Testis (tissue), 3 donors: ENCODE measurements around the gene PNPLA5. TPM values are rescaled to one million over a fixed set of nuclear protein-coding genes. Genes with fewer than 3 reads are reported as not detected.
A peak's percentile ranks its signal among the peaks of the same experiment; 100 is the strongest.

Source experiments
- DNase-seq: peaks from one replicate; pipeline ENCODE4 v3.0.0-alpha.2; 2019
- H3K27ac ChIP-seq, 2 donors: fragments of 200-600 bp; sonication (generic); one replicate each; pipeline ENCODE4 v1.5.1; 2019
- H3K27me3 ChIP-seq: fragments of 200-600 bp; sonication (generic); one replicate; pipeline ENCODE4 v1.5.1; 2019
- H3K36me3 ChIP-seq: fragments of 200-600 bp; sonication (generic); one replicate; pipeline ENCODE4 v1.5.1; 2017; ENCODE audit warnings: low read depth; ENCODE audit errors: missing control alignments
- H3K4me1 ChIP-seq: fragments of 200-600 bp; sonication (generic); one replicate; pipeline ENCODE4 v1.5.1; 2019
- H3K4me3 ChIP-seq, 2 donors: fragments of 200-600 bp; sonication (generic); one replicate each; pipeline ENCODE4 v1.5.1; 2017 to 2019
- H3K9me3 ChIP-seq: fragments of 200-600 bp; sonication (generic); one replicate; pipeline ENCODE4 v1.5.1; 2017
- CTCF ChIP-seq, 3 experiments: fragments of 450-650 bp in 2 of 3; fragments of 200-600 bp in 1 of 3; sonication (generic) in 1 of 3; IDR thresholded peaks; one replicate each; pipeline ENCODE4 v1.5.1; 2016 to 2019; ENCODE audit warnings: antibody characterized with exemption in 3 of 3, mild to moderate bottlenecking in 2 of 3, moderate library complexity in 1 of 3
- POLR2A ChIP-seq: fragments of 450-650 bp; IDR thresholded peaks from one replicate; pipeline ENCODE4 v1.6.1; 2017; ENCODE audit warnings: antibody characterized with exemption, mild to moderate bottlenecking, moderate library complexity
- WGBS, 2 donors: methylation state at CpG; one replicate each; pipeline ENCODE4 v1.1.5; 2018; 5-methylcytosine and 5-hydroxymethylcytosine counted together
- intact Hi-C: fragments of 100-400 bp; cut with DNase I; formaldehyde crosslinking; loops from one replicate; pipeline ENCODE4 v1.15.1; 2023; ENCODE audit warnings: low total_unique reads
- polyA plus RNA-seq: library from polyadenylated mRNA; stranded (reverse); fragments of 350-450 nt; fragmentation: Illumina TruSeq; extraction: RNeasy Lipid Tissue Mini Kit (QIAGEN cat#74804); gene quantifications from one replicate; pipeline ENCODE4 v1.2.3, GENCODE V29; 2014; ENCODE audit warnings: low read depth, low replicate concordance; ENCODE audit not compliant: insufficient read depth
- total RNA-seq, 2 donors: library from RNA; depleted of rRNA; stranded (reverse); fragments of >200 nt; gene quantifications; one replicate each; pipeline ENCODE4 v1.2.3, GENCODE V29; 2016

The PNPLA5 gene
- total and polyA plus RNA-seq, 3 donors from 2014 or later = not detected

- intact Hi-C loops = no loop called here
- no peak overlapping the region for H3K4me3 ChIP-seq
- TF ChIP-seq POLR2A (no peak), CTCF (IDR thresholded peaks at IDR 0.05) (no peak)
- H3K9me3 ChIP-seq = no peaks in the 10 kb centered on the region
- peak; percentile 63 for DNase-seq
- H3K27me3 ChIP-seq = no peaks in the 10 kb centered on the region
- H3K36me3 ChIP-seq = no peaks in the 10 kb centered on the region
- WGBS, 2 donors = 6 to 11% methylated on average over 11 of the region's 11 CpGs
- no peaks in the 10 kb centered on the region for H3K4me1 ChIP-seq
- H3K27ac ChIP-seq = no peak overlapping the region
These were observed 23.8 kb downstream of the PNPLA5 start for GRCh38 chr22:43867839-43868635.

- no peaks in the 10 kb centered on the region for H3K36me3 ChIP-seq
- no peaks in the 10 kb centered on the region for H3K4me1 ChIP-seq
- intact Hi-C loops = no loop called here
- H3K9me3 ChIP-seq = no peaks in the 10 kb centered on the region
- H3K27me3 ChIP-seq = no peaks in the 10 kb centered on the region
- no peak for DNase-seq
- TF ChIP-seq CTCF (IDR thresholded peaks at IDR 0.05) (no peak), POLR2A (no peak)
- no peak overlapping the region for H3K27ac ChIP-seq
- WGBS, 2 donors = 44 to 63% methylated on average over 11 of the region's 11 CpGs
- H3K4me3 ChIP-seq = peak overlapping the region; percentile 41 to 48
These were observed 29.0 kb downstream of the PNPLA5 start for GRCh38 chr22:43862882-43863202.

- 1 to 6% methylated on average over 7 to 70 of the region's 121 CpGs for WGBS, 2 donors
- no peaks in the 10 kb centered on the region for H3K4me1 ChIP-seq
- DNase-seq = peak; percentile 69
- H3K4me3 ChIP-seq = peak within 1 kb of the TSS; percentile 51 to 55
- H3K36me3 ChIP-seq = no peaks in the 10 kb centered on the region
- intact Hi-C loops = no loop called here
- no peaks in the 10 kb centered on the region for H3K27me3 ChIP-seq
- peak within 1 kb of the TSS in 1 of 2 donors; percentile 15 for H3K27ac ChIP-seq
- H3K9me3 ChIP-seq = no peaks in the 10 kb centered on the region
- TF ChIP-seq CTCF (IDR thresholded peaks at IDR 0.05) (no peak), POLR2A (no peak)
These were observed 29.5 kb downstream of the PNPLA5 start, which contains the start of gene SULT4A1 for GRCh38 chr22:43862074-43862881. TSS of gene SULT4A1 (minus strand) at chr22:43862513. CDS start at chr22:43862382, 131 bp downstream.

GRCh38 chr22:43861529-43861928 lies 30.3 kb downstream of the PNPLA5 start:
- Histone ChIP-seq H3K9me3 (no peaks in the 10 kb centered on the region), H3K4me3 (peak overlapping the region; percentile 51 to 55), H3K27me3 (no peaks in the 10 kb centered on the region), H3K36me3 (no peaks in the 10 kb centered on the region), H3K27ac (peak overlapping the region in 1 of 2 donors; percentile 15), H3K4me1 (no peaks in the 10 kb centered on the region)
- intact Hi-C loops = no loop called here
- WGBS, 2 donors = 26 to 34% methylated on average over 6 to 9 of the region's 9 CpGs
- DNase-seq = no peak
- TF ChIP-seq POLR2A (no peak), CTCF (IDR thresholded peaks at IDR 0.05) (no peak)
